ENCODE data around the gene SEMA4B. TPM values are rescaled to one million over a fixed set of nuclear protein-coding genes. Genes with fewer than 3 reads are reported as not detected.

SEMA4B gene
- total RNA-seq, 2 donors from 2014 or later, result 42.8 to 63.9 TPM

DNA sequence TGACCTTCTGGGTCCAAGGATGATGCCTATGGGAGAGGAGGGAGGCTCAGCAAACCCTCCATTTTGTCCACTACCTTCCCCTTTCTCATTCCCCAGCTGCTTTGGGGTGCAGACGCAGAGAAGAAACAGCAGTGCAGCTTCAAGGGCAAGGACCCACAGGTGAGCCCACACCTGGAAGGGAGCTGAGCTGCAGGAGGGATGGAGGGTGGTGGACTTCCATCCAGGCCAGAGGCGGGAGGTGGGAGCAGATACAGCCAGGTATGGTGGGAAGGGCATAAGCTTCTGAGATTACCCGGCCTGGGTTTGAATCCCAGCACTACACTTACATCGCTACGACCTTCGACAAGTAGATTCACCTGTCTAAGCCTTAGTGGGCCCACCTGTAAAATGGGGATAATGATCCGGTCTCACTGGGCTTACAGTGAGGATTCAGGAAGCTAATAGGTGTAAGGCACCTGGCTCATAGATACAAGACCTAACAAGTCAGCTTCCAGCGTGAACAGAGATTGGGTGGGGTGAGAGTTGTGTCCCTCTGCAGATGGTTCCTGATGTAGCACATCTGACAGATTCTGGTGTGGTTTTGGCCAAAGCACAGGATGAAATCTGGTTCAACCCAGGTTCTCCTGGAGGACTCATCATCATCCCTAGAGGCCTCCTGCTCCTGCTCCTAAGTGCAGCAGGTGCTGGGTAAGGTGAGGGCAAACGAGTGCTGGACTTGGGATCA is 16.7 kb downstream of the SEMA4B start:
- Histone ChIP-seq H3K4me1 (peaks cover 50% of the 10 kb centered on the region), H3K9me3 (no peaks in the 10 kb centered on the region), H3K36me3 (replicated peaks in 1 of 2; ENCODE audit: insufficient read depth in 1 of 2, low read depth in 2 of 2) (peaks cover 0 to 5% of the 10 kb centered on the region in 2 donors), H3K27me3 (no peaks in the 10 kb centered on the region), H3K4me3 (no peak overlapping the region), H3K27ac (no peak overlapping the region)
- intact Hi-C loops (cut with DNase I), result no loop called here
- ATAC-seq (no peak), DNase-seq (no peak)
- TF ChIP-seq CTCF (IDR thresholded peaks at IDR 0.05), result no peak
- WGBS, 2 donors, result 90 to 91% methylated on average over 7 to 9 of the region's 9 CpGs

GRCh38 chr15:90219421-90220141 is 18.5 kb downstream of the SEMA4B start:
- WGBS, 2 donors, result 50 to 98% methylated on average over 5 to 17 of the region's 17 CpGs
- Histone ChIP-seq H3K36me3 (replicated peaks in 1 of 2; ENCODE audit: insufficient read depth in 1 of 2, low read depth in 2 of 2) (peaks cover 1 to 12% of the 10 kb centered on the region in 2 donors), H3K27me3 (no peaks in the 10 kb centered on the region), H3K4me1 (peaks cover 32% of the 10 kb centered on the region), H3K27ac (peak overlapping the region in 1 of 4 donors; percentile 22), H3K9me3 (no peaks in the 10 kb centered on the region), H3K4me3 (no peak overlapping the region)
- peak; percentile 33 to 67 (median 48) for DNase-seq
- intact Hi-C loops (cut with DNase I), result loop anchor here (5.0 kb wide), 1 partner anchor 77 kb away; no protein-coding TSS in a partner anchor
- TF ChIP-seq POLR2A (IDR thresholded peaks at IDR 0.05), result no peak
- TF ChIP-seq CTCF (IDR thresholded peaks at IDR 0.05), result peak; percentile 40 to 65 (median 52)
- ATAC-seq, result peak; percentile 25

GRCh38 chr15:90221246-90221900 is 20.2 kb downstream of the SEMA4B start:
- peak overlapping the region; percentile 12 to 63 (median 62) for H3K27ac ChIP-seq
- peaks cover 24% of the 10 kb centered on the region for H3K4me1 ChIP-seq
- H3K36me3 ChIP-seq (replicated peaks in 1 of 2; ENCODE audit: insufficient read depth in 1 of 2, low read depth in 2 of 2), result peaks cover 7 to 28% of the 10 kb centered on the region in 2 donors
- 34 to 66% methylated on average over 3 to 14 of the region's 14 CpGs for WGBS, 2 donors
- H3K27me3 ChIP-seq, result no peaks in the 10 kb centered on the region
- intact Hi-C loops (cut with DNase I), result loop anchor here (5.0 kb wide), 1 partner anchor 79 kb away; no protein-coding TSS in a partner anchor
- TF ChIP-seq POLR2A (IDR thresholded peaks at IDR 0.05), result no peak
- peak; percentile 67 to 91 (median 81) for TF ChIP-seq CTCF (IDR thresholded peaks at IDR 0.05)
- H3K9me3 ChIP-seq, result no peaks in the 10 kb centered on the region
- no peak overlapping the region for H3K4me3 ChIP-seq
- DNase-seq (peak; percentile 85 to 89 (median 88)), ATAC-seq (peak; percentile 94)

DNA sequence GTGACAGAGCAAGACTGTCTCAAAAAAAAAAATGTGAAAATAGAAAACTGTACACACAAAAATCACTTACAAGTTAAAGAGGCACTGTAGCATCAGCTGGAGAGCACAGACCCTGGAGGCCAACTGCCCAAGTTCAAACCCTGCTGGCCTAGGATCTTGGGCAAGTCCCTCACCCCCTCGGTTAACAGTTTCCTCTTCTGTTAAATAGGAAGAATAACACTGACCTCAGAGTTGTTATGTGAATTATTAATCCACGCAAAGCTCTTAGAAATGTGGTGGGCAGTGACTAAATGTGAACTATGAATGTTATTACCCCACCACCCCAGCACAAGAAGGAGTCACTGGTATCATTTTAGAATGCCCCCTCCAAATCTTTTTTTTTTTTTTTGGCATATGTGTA is 21.4 kb downstream of the SEMA4B start:
- TF ChIP-seq POLR2A (IDR thresholded peaks at IDR 0.05) (no peak), CTCF (IDR thresholded peaks at IDR 0.05) (no peak)
- H3K36me3 ChIP-seq (replicated peaks in 1 of 2; ENCODE audit: insufficient read depth in 1 of 2, low read depth in 2 of 2), result peaks cover 7 to 31% of the 10 kb centered on the region in 2 donors
- DNase-seq (no peak), ATAC-seq (no peak)
- H3K9me3 ChIP-seq, result no peaks in the 10 kb centered on the region
- H3K27me3 ChIP-seq, result no peaks in the 10 kb centered on the region
- peaks cover 33% of the 10 kb centered on the region for H3K4me1 ChIP-seq
- no peak overlapping the region for H3K4me3 ChIP-seq
- intact Hi-C loops (cut with DNase I), result loop anchor here (5.0 kb wide), 1 partner anchor 80 kb away; no protein-coding TSS in a partner anchor
- H3K27ac ChIP-seq, result no peak overlapping the region
- 77 to 85% methylated on average over 2 of the region's 2 CpGs for WGBS, 2 donors

Data from body of pancreas (tissue), 4 donors.